HL-60/S4 treated with retinoic acid at 250 ng/mL for 4 days and 3 days (cell line): ENCODE results near the gene TLE7.

ENCODE experiments used
- in situ Hi-C: fragments of 300-500 bp; cut with MboI; formaldehyde crosslinking; loops from 2 replicates; pipeline ENCODE4 v1.7.0; 2022; ENCODE audit warnings: low sequenced_read_pairs

The TLE7 gene

DNA sequence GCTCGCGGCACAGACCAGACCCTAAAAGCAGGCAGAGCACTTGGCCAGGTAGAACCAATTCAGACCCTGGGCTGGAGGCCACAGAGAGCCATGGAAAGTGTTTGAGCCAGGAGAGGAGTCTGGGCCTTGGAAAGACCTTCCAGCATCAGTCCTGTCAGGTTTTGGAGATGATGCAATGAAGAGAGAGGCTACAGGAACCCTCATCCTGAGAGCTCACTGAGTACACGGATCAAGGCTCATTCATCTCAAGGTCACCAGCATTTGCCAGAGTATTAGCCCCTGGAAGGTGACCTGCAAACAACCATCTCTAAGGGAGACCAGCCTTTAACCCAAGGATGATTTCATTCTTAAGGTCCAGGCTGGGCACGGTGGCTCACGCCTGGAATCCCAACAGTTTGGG lies 27.8 kb downstream of the TLE7 start:
- in situ Hi-C loops, result no loop called here

GRCh38 chr16:71413341-71413740 lies 28.5 kb downstream of the TLE7 start:
- in situ Hi-C loops, result no loop called here

GRCh38 chr16:71412270-71413160 lies 29.3 kb downstream of the TLE7 start:
- in situ Hi-C loops, result no loop called here

DNA sequence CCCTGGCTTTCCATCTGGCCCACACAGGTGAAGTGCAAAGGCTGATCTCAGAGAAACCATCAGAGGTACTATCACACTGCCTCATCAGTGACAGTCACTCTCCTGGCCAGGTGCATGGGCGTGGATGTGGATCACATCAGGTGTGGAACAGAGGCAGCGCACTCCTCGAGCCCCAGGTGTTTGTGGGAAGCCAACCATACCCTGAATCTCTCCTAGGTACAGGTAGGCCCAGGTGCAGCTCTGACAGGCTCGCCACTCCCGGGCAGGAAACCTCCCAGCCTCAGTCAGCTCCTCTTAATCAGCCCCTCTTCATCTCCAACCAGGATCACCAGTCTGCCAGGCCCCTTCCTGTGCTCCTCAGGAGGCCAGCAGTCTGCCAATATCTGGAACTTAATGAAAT lies 31.7 kb downstream of the TLE7 start:
- in situ Hi-C loops, result no loop called here

DNA sequence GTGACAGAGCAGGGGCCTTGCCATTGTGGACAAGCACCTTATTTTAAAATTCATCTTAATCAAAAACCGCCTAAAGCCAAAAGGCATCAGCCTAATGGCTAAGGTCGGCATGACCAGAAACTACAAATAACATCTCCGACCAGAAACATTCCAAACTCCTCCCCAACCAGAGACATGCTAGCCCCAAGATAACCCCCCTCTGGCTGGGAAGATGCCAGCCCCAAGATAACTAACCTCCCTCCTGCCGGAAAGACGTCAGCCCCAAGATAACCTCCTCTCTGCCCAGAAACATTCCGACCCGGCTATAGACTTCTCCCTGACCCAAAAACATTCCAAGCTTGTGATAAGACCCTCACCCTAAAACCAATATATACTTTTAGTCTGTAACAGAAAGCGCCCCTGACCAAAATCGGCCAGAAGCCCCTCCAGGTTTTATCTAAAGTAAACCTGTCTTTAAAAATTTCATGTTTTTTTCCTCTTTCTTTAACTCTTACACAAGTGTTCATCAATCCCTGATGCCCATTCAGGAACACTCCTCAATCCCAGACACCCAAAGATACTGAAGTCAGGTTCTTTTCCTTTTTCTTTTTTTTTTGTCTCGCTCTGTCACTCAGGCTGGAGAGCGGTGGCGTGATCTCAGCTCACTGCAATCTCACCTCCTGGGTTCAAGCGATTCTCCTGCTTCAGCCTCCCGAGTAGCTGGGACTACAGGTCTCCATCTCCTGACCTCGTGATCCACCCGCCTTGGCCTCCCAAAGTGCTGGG lies 32.7 kb downstream of the TLE7 start:
- in situ Hi-C loops, result no loop called here

GRCh38 chr16:71408536-71408935 lies 33.3 kb downstream of the TLE7 start:
- in situ Hi-C loops, result no loop called here

GRCh38 chr16:71407731-71408130 lies 34.1 kb downstream of the TLE7 start:
- in situ Hi-C loops, result no loop called here

- in situ Hi-C loops, result no loop called here
Measured at GRCh38 chr16:71406724-71407123, 35.1 kb downstream of the TLE7 start.

DNA sequence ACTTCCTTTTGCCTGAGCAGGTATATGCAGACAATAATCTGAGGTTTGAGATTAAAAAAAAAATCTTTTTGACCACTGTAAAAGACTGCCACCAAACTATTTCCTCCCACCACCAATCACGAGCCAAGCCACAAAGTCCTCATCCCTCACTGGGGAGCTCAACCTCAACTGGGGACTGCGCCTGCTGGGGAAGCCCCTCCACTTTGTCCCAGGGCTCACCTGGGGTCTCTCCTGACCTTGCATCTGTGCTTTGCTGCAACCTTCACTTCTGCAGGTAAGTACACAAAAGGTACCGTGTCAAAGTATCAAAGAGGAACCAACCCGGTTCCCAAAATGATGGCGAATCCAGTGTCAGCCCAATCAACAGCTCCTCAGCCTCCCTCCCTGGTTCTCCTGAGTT lies 35.5 kb downstream of the TLE7 start:
- in situ Hi-C loops, result no loop called here

DNA sequence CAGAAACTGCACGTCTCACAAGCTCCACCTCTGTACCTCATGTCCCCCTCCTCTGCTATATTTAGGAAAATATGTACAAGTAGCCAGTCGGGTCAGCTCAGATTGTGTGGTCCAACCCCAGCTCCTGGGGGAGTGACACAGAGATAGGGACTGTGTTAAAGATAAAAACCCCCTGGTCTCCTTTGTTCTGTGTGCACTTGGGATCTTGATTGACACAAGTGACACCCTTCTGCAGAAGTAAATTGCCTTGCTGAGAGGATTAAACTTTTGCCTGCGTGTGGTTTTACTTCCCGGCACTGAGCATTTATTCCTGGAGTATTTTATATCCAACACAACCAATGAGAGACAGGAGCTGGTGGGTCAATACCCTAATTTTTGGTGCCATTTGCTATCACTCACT lies 37.5 kb downstream of the TLE7 start:
- in situ Hi-C loops, result no loop called here

DNA sequence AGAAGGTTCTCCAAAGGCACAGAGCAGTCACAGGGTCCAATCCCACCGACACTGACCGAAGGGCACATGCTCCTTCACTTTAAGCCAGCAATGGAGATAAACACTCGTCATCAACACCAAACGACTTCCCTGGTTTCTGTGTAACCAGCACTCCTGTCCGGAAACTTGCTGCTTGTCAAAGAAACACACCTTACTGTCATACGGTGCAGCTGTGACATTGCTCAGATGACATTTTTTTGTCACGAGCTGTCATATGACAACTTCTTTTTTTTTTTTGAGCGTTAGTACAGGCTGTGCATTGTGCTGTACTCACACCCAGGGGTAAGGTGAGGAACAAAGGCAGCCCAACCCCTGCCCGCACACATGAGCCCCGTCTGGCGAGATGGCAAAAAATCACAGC lies 39.2 kb downstream of the TLE7 start:
- in situ Hi-C loops, result no loop called here

- in situ Hi-C loops, result no loop called here
Measured at GRCh38 chr16:71402007-71402406, 39.8 kb downstream of the TLE7 start.

DNA sequence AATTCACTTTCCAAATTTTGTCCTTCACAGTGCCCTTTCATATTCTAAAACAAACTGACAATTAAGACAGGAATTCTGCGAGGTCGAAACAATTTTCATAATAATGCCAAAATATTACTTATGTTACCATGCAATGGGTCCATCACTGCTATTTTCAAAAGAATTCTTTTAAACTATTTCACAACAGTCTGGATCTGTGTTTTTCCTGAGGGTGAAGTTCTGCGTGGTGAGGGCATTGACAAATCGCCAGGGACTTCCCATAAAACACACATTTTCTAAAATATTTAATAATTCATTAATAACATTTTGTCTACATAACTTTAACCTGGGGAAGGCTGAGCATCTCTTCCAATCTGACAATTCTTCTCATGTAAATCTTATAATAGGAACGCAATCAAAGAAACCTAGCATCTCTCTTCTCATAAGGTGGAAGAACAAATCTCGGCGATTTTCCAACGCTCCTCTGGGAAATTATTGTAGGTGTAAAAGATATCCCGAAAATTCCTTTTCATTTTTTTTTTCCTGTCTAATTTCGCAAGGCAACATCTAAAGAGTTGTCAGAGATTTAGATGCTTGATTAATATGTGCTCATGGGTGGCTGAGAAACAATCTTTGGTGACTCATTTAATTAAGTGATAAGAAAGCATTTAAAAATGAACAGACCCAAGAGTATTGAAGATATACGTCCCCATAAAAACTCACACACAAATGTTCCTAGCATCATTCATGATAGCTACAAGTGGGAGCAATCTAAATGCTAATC lies 41.9 kb downstream of the TLE7 start:
- in situ Hi-C loops, result no loop called here

GRCh38 chr16:71396594-71396993 lies 45.3 kb downstream of the TLE7 start:
- in situ Hi-C loops, result no loop called here

DNA sequence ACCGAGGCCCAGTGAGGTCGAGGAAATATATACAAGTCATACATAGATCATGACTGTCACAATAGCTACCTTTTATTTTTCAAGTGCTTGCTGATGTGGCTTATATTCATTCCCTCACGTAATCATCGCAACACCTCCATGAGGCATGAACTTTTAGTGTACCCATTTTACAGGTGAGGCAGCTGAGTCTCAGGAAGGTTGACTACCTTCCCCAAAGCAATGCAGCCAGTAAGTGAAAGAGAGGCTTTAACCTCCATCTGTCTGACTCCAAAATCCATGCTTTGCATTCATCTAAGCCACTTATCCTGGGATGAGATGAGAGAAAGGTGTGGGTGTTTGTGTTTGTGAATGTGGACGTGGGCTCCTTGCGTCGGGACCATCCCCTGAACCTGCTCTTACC lies 52.5 kb downstream of the TLE7 start:
- in situ Hi-C loops, result no loop called here

- in situ Hi-C loops, result no loop called here
Measured at GRCh38 chr16:71387045-71387871, 54.6 kb downstream of the TLE7 start.

- in situ Hi-C loops, result no loop called here
Measured at GRCh38 chr16:71384073-71384724, 57.7 kb downstream of the TLE7 start.

DNA sequence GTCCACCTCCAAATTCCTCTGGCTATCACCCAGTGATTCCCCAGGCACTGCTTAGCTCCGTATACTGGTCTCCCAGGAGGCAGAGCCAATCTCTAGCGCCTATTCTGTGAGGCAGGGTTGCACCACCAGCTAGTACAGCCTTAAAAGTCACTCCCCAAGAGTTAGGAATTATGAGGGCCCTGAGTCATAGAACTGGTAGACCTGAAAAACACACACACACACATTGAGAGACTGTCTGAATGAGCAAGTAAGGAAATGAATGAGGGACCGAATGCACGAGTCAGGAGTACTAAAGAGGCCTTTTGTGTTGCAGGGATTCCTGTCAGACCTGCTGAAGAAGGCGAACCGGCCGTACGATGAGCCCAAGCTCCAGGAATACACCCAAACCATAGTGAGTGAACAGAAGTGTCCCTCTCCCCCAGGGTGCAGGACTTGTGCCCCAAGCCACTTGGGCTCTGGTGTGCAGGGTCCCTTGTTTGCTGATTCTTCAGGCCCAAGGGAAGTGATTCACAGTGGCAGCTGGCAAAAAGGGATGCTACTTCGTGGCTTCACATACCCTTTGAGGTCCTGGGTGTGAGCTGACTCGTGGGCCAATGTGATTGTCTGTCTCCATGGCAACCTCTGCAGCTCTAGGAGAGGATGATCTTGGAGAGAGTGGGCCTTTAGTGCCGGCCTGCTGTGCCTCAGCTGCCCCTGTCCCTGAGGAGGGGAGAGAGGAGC lies 58.6 kb downstream of the TLE7 start:
- in situ Hi-C loops, result no loop called here

DNA sequence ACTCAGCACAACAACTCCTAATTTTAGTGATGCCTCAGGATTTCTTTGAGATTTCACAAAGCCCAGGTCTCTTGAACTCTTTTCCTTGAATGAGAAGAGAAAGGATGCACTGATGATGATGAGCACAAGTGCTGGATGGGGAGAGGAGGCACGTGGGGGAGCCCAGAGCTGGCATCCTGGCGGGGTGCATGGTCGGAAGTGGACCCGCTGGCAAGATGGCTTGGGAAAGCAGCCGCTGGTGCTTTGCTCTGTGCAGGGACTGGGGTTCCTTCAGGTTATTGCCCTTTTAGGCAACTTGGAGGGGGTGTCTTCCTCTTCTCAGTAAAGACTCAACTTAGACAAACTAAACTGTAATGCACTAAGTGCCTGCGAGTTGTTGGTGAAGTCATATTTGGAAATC lies 61.0 kb downstream of the TLE7 start:
- in situ Hi-C loops, result no loop called here
